CD4-positive, alpha-beta T cell treated with Interferon alpha-2 for 1 hour (primary cell): ENCODE data around the gene CFAP97D1.

ENCODE experiments used
- DNase-seq, 2 donors: peaks; one replicate each; pipeline ENCODE4 v3.0.0-alpha.2; 2020 to 2022

The CFAP97D1 gene

GRCh38 chr17:43800736-43801135, 20.5 kb downstream of the CFAP97D1 start:
- DNase-seq = no peak

GRCh38 chr17:43801844-43802243, 21.6 kb downstream of the CFAP97D1 start:
- DNase-seq = no peak

GRCh38 chr17:43803758-43804157, 23.5 kb downstream of the CFAP97D1 start:
- DNase-seq = no peak

- DNase-seq = no peak
These were observed 24.9 kb downstream of the CFAP97D1 start for GRCh38 chr17:43805117-43805516.

- DNase-seq = no peak
These were observed 27.8 kb downstream of the CFAP97D1 start for GRCh38 chr17:43808076-43808475.

- DNase-seq = no peak
These were observed 28.9 kb downstream of the CFAP97D1 start for GRCh38 chr17:43809121-43809520.

- DNase-seq = no peak
These were observed 30.0 kb downstream of the CFAP97D1 start for GRCh38 chr17:43810226-43810715.

- no peak for DNase-seq
These were observed 30.6 kb downstream of the CFAP97D1 start for GRCh38 chr17:43810823-43811222.

- DNase-seq = no peak
These were observed 32.4 kb downstream of the CFAP97D1 start for GRCh38 chr17:43812396-43813265.

GRCh38 chr17:43813386-43813785, 33.2 kb downstream of the CFAP97D1 start:
- no peak for DNase-seq

- no peak for DNase-seq
These were observed 33.8 kb downstream of the CFAP97D1 start for GRCh38 chr17:43814026-43814425.

- no peak for DNase-seq
These were observed 34.5 kb downstream of the CFAP97D1 start for GRCh38 chr17:43814714-43815113.

GRCh38 chr17:43816336-43817320, 36.4 kb downstream of the CFAP97D1 start:
- DNase-seq = no peak

- no peak for DNase-seq
These were observed 37.6 kb downstream of the CFAP97D1 start for GRCh38 chr17:43817826-43818225.

- DNase-seq = no peak
These were observed 38.7 kb downstream of the CFAP97D1 start for GRCh38 chr17:43818966-43819365.

- no peak for DNase-seq
These were observed 40.5 kb downstream of the CFAP97D1 start for GRCh38 chr17:43820759-43821158.

- no peak for DNase-seq
These were observed 42.4 kb downstream of the CFAP97D1 start for GRCh38 chr17:43822570-43823190.

GRCh38 chr17:43823350-43824084, 43.3 kb downstream of the CFAP97D1 start:
- no peak for DNase-seq

- no peak for DNase-seq
These were observed 45.3 kb downstream of the CFAP97D1 start for GRCh38 chr17:43825567-43825966.

- no peak for DNase-seq
These were observed 46.0 kb downstream of the CFAP97D1 start for GRCh38 chr17:43826206-43826605.

- DNase-seq = no peak
These were observed 47.4 kb downstream of the CFAP97D1 start for GRCh38 chr17:43827596-43827995.

GRCh38 chr17:43829738-43830137, 49.5 kb downstream of the CFAP97D1 start:
- DNase-seq = no peak
